Esophagus squamous epithelium (tissue), 5 donors: Measurements from ENCODE around the gene CCDC51. TPM values are rescaled to one million over a fixed set of nuclear protein-coding genes. Genes with fewer than 3 reads are reported as not detected.

Source experiments
- DNase-seq: peaks from one replicate; lab custom pipeline; 2025; lab: John Stamatoyannopoulos, UW
- H3K27ac ChIP-seq, 4 donors: fragments of 200-600 bp; sonication (generic); one replicate each; pipeline ENCODE4 v1.5.1; 2016 to 2019; ENCODE audit warnings: mild to moderate bottlenecking in 1 of 4
- H3K27me3 ChIP-seq, 4 donors: fragments of 200-600 bp; sonication (generic); 1 replicate in 3 of 4; 2 replicates in 1 of 4; pipeline versions ENCODE4 v1.5.1 to v1.6.0; 2017 to 2021; ENCODE audit warnings: antibody characterized with exemption in 1 of 4
- H3K36me3 ChIP-seq, 3 donors: fragments of 200-600 bp; sonication (generic); one replicate each; pipeline ENCODE4 v1.5.1; 2016 to 2019
- H3K4me1 ChIP-seq, 3 donors: fragments of 200-600 bp; sonication (generic); one replicate each; pipeline ENCODE4 v1.5.1; 2017 to 2019
- H3K4me3 ChIP-seq, 4 donors: fragments of 200-600 bp; sonication (generic); 1 replicate in 3 of 4; 2 replicates in 1 of 4; pipeline ENCODE4 v1.5.1; 2016 to 2019; ENCODE audit warnings: mild to moderate bottlenecking in 2 of 4, moderate library complexity in 1 of 4
- H3K9me3 ChIP-seq, 3 donors: fragments of 200-600 bp; sonication (generic); one replicate each; pipeline ENCODE4 v1.5.1; 2016 to 2019
- POLR2A ChIP-seq, 4 donors: fragments of 450-650 bp; IDR thresholded peaks; one replicate each; pipeline ENCODE4 v1.6.1; 2017; ENCODE audit warnings: antibody characterized with exemption in 4 of 4, mild to moderate bottlenecking in 4 of 4, moderate library complexity in 3 of 4
- WGBS, 2 donors: methylation state at CpG; one replicate each; pipeline ENCODE4 v1.1.5; 2018; 5-methylcytosine and 5-hydroxymethylcytosine counted together
- intact Hi-C: fragments of 100-400 bp; cut with DNase I; formaldehyde crosslinking; loops from one replicate; pipeline ENCODE4 v1.15.0; 2022
- total RNA-seq, 4 donors: library from RNA; depleted of rRNA; stranded (reverse); fragments of >200 nt; gene quantifications; one replicate each; pipeline ENCODE4 v1.1.0, GENCODE V29; 2016
- TF ChIP-seq, protein P1 (sequence below), 6 experiments: fragments of 450-650 bp in 4 of 6; fragments of 200-600 bp in 2 of 6; sonication (generic) in 2 of 6; IDR thresholded peaks; one replicate each; pipeline ENCODE4 v1.5.1; 2016 to 2019; ENCODE audit warnings: antibody characterized with exemption in 6 of 6, mild to moderate bottlenecking in 4 of 6, moderate library complexity in 4 of 6
- donor health status: DM: yes; HTN: yes; CAD: no.

Gene CCDC51
- total RNA-seq, 4 donors from 2014 or later, result 15.1 to 31.3 (median 18.2) TPM

GRCh38 chr3:48456456-48456855 is 16.5 kb upstream of the CCDC51 start:
- TF ChIP-seq POLR2A (IDR thresholded peaks at IDR 0.05), result no peak
- TF ChIP-seq, protein P1, sequence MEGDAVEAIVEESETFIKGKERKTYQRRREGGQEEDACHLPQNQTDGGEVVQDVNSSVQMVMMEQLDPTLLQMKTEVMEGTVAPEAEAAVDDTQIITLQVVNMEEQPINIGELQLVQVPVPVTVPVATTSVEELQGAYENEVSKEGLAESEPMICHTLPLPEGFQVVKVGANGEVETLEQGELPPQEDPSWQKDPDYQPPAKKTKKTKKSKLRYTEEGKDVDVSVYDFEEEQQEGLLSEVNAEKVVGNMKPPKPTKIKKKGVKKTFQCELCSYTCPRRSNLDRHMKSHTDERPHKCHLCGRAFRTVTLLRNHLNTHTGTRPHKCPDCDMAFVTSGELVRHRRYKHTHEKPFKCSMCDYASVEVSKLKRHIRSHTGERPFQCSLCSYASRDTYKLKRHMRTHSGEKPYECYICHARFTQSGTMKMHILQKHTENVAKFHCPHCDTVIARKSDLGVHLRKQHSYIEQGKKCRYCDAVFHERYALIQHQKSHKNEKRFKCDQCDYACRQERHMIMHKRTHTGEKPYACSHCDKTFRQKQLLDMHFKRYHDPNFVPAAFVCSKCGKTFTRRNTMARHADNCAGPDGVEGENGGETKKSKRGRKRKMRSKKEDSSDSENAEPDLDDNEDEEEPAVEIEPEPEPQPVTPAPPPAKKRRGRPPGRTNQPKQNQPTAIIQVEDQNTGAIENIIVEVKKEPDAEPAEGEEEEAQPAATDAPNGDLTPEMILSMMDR (IDR thresholded peaks at IDR 0.05), result no peak
- no peak for DNase-seq
- peaks cover 0 to 100% (median 35%) of the 10 kb centered on the region in 3 donors for H3K36me3 ChIP-seq
- H3K4me3 ChIP-seq, result no peak overlapping the region
- no peaks in the 10 kb centered on the region for H3K27me3 ChIP-seq
- no peaks in the 10 kb centered on the region for H3K9me3 ChIP-seq
- H3K4me1 ChIP-seq, result peaks cover 0 to 8% (median 7%) of the 10 kb centered on the region in 3 donors
- intact Hi-C loops, result no loop called here
- H3K27ac ChIP-seq, result no peak overlapping the region
- WGBS, 2 donors, result 100% methylated on average over 1 of the region's 1 CpG; no CpG with 5 or more reads in 1 of the 2 donors

DNA sequence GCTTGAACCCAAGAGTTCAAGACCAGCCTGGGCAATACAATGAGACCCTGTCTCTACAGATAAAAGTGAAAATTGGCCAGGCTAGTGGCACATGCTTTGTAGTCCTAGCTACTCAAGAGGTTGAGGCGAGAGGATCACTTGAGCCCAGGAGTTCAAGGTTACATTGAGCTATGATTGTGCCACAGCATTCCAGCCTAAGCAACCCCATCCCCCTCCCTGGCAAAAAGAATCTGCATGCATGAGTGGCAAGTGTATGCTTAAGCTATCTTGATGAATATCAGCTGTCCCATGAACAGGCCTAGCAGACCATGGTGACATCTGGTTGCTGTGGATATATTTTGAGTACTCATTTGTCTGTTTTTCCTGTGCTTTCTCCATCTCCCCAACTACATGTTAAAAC is 11.4 kb upstream of the CCDC51 start:
- no peak overlapping the region for H3K27ac ChIP-seq
- H3K27me3 ChIP-seq, result no peaks in the 10 kb centered on the region
- intact Hi-C loops, result no loop called here
- no peak for TF ChIP-seq POLR2A (IDR thresholded peaks at IDR 0.05)
- TF ChIP-seq, protein P1 (IDR thresholded peaks at IDR 0.05), result no peak
- no peaks in the 10 kb centered on the region for H3K9me3 ChIP-seq
- whole genome bisulfite sequencing, 2 donors, result 86 to 100% methylated on average over 1 of the region's 1 CpG
- H3K36me3 ChIP-seq, result peaks cover 0 to 59% (median 10%) of the 10 kb centered on the region in 3 donors
- no peak overlapping the region for H3K4me3 ChIP-seq
- H3K4me1 ChIP-seq, result peaks cover 10 to 25% (median 11%) of the 10 kb centered on the region in 3 donors
- DNase-seq, result no peak

- TF ChIP-seq, protein P1 (IDR thresholded peaks at IDR 0.05), result peak in 3 of 6 experiments; percentile 10 to 31 (median 25)
- peak in 3 of 4 donors; percentile 35 to 97 (median 95) for TF ChIP-seq POLR2A (IDR thresholded peaks at IDR 0.05)
- peak; percentile 43 for DNase-seq
- Histone ChIP-seq H3K4me3 (peak within 1 kb of the TSS; percentile 67 to 98 (median 91)), H3K9me3 (no peaks in the 10 kb centered on the region), H3K4me1 (peaks cover 21 to 42% (median 25%) of the 10 kb centered on the region in 3 donors), H3K36me3 (peaks cover 0 to 45% (median 11%) of the 10 kb centered on the region in 3 donors), H3K27me3 (no peaks in the 10 kb centered on the region), H3K27ac (peak within 1 kb of the TSS; percentile 84 to 98 (median 98))
- intact Hi-C loops, result no loop called here
- no CpG with 5 or more reads among the region's 91 CpGs for WGBS, 2 donors
These were observed 6.7 kb upstream of the CCDC51 start, which contains the start of gene ATRIP for GRCh38 chr3:48446425-48447193. Gene ATRIP, plus strand, starts transcription at chr3:48446737. Its CDS starts 109 bp downstream, at chr3:48446846.

DNA sequence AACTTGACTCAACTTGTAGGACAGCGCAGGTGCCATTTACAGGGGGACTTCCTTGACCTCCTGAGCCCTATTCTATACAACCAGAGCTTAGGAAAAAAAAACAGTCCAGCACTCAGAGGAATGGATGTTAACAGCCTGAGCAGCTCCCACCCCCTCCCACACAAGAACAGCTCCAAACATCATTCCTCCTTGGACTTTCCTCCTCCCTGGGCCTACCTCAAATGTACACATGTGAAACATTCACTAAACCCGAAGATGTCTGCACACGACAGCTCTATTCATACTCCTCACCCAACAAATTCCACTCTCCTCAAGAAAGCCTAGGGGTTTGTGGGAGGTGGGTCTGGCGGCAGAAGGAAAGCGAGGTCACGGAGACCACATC is 6.1 kb upstream of the CCDC51 start:
- H3K27me3 ChIP-seq, result no peaks in the 10 kb centered on the region
- H3K4me1 ChIP-seq, result peaks cover 26 to 48% (median 31%) of the 10 kb centered on the region in 3 donors
- H3K4me3 ChIP-seq, result peak overlapping the region; percentile 67 to 98 (median 91)
- TF ChIP-seq, protein P1 (IDR thresholded peaks at IDR 0.05), result no peak
- no peak for TF ChIP-seq POLR2A (IDR thresholded peaks at IDR 0.05)
- H3K9me3 ChIP-seq, result no peaks in the 10 kb centered on the region
- 0 to 29% methylated on average over 2 to 3 of the region's 6 CpGs for WGBS, 2 donors
- H3K36me3 ChIP-seq, result peaks cover 0 to 42% (median 11%) of the 10 kb centered on the region in 3 donors
- no peak for DNase-seq
- H3K27ac ChIP-seq, result peak overlapping the region; percentile 84 to 98 (median 98)
- intact Hi-C loops, result no loop called here
